Natural killer cell (primary cell): ENCODE measurements around the gene ING1. TPM values are rescaled to one million over a fixed set of nuclear protein-coding genes. Genes with fewer than 3 reads are reported as not detected.

Experiments
- ATAC-seq, 3 donors: fragments of 150-1000 bp in 2 of 3; fragments of 200-7000 bp in 1 of 3; cut with Tn5 transposase; 1 replicate in 1 of 3; 2 replicates in 2 of 3; pipeline ENCODE4 v1.10.0; 2021; ENCODE audit warnings: mild to moderate bottlenecking in 2 of 3, moderate library complexity in 2 of 3
- DNase-seq, 2 donors: peaks; one replicate each; pipeline versions ENCODE4 v3.0.0 to v3.0.0-alpha.2; 2013 to 2021; ENCODE audit warnings: mixed read lengths in 1 of 2
- H3K27ac ChIP-seq: one replicate; pipeline ENCODE4 v1.5.1; 2013; ENCODE audit warnings: mild to moderate bottlenecking, low read length
- H3K27me3 ChIP-seq: one replicate; pipeline ENCODE4 v1.6.1; 2013; ENCODE audit warnings: low read length; ENCODE audit not compliant: control insufficient read depth, insufficient read depth
- H3K36me3 ChIP-seq: one replicate; pipeline ENCODE4 v1.6.1; 2013; ENCODE audit warnings: low read length; ENCODE audit not compliant: control insufficient read depth, insufficient read depth
- H3K4me1 ChIP-seq: one replicate; pipeline ENCODE4 v1.6.1; 2013; ENCODE audit warnings: low read length; ENCODE audit not compliant: control insufficient read depth, insufficient read depth
- H3K4me3 ChIP-seq: one replicate; pipeline ENCODE4 v1.5.1; 2013; ENCODE audit warnings: low read length
- H3K9me3 ChIP-seq: one replicate; pipeline ENCODE4 v1.6.1; 2013; ENCODE audit warnings: low read length; ENCODE audit not compliant: control insufficient read depth, insufficient read depth
- H3K27ac Mint-ChIP-seq, 2 donors: one replicate each; pipeline ENCODE4 v1.8.0; 2022; ENCODE audit warnings: mild to moderate bottlenecking in 2 of 2, mixed read lengths in 2 of 2, moderate library complexity in 1 of 2
- H3K27me3 Mint-ChIP-seq, 2 donors: one replicate each; pipeline ENCODE4 v1.8.0; 2022; ENCODE audit warnings: low read depth in 2 of 2, mixed read lengths in 2 of 2
- H3K36me3 Mint-ChIP-seq: one replicate; pipeline ENCODE4 v1.8.0; 2022; ENCODE audit warnings: mixed read lengths
- H3K4me1 Mint-ChIP-seq, 2 donors: one replicate each; pipeline ENCODE4 v1.8.0; 2022; ENCODE audit warnings: mixed read lengths in 2 of 2
- H3K4me3 Mint-ChIP-seq: one replicate; pipeline ENCODE4 v1.8.0; 2022; ENCODE audit warnings: mild to moderate bottlenecking, moderate library complexity, mixed read lengths
- H3K9me3 Mint-ChIP-seq, 2 donors: one replicate each; pipeline ENCODE4 v1.8.0; 2022; ENCODE audit warnings: mixed read lengths in 2 of 2
- CTCF ChIP-seq: fragments of 200-600 bp; IDR thresholded peaks from one replicate; pipeline ENCODE4 v1.8.0; 2022; ENCODE audit warnings: antibody characterized with exemption
- WGBS: methylation state at CpG from one replicate; pipeline ENCODE4 v1.1.7; 2013; ENCODE audit warnings: missing lambda C conversion rate; ENCODE audit not compliant: insufficient coverage; 5-methylcytosine and 5-hydroxymethylcytosine counted together
- intact Hi-C: fragments of 100-400 bp; cut with micrococcal nuclease; formaldehyde crosslinking; loops from one replicate; pipeline ENCODE4 v1.14.2; 2022
- total RNA-seq, 4 donors: library from RNA; stranded (reverse); fragments of 120-200 nt in 1 of 4; gene quantifications; one replicate each; pipeline versions ENCODE4 v1.2.3 to v1.2.4, GENCODE V29; 2013 to 2022

ING1 gene
- total RNA-seq, 3 donors from 2014 or later (not counting 1 experiment from before 2014, with no cell fraction given), result 12.6 to 22.5 (median 15.5) TPM

DNA sequence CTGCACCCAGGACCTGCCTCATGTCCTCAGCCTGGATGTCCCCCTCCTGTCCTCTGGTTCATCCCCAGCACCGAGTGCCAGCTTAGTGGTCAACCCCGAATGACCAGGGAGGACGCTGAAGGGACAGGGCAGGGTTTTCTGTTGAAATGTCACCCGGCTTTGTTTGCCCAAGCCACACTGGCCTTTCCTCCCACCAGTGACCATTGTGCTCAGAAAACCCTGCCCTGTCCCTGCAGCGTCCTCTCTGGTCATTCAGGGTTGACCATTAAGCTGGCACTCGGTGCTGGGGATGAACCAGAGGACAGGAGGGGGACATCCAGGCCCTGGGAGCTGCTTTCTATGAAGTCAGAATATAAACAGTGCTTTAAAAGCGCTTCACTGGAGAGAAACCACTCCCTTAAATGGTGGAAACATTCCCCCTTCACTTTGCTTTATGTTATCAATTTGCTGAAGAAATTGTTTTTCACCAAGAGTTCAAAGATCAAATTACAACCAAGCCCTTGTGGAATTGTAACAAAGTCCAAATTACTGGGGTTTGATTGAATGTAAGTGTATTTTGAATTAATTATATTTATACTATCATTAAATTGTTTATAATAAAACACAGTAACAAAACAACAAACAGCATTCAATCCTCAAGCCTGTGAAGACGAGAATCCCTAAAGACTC, 29.0 kb upstream of the ING1 start:
- WGBS, result 97% methylated on average over 8 of the region's 8 CpGs
- Histone ChIP-seq H3K4me1 (peaks cover 4% of the 10 kb centered on the region), H3K27ac (no peak overlapping the region), H3K36me3 (peaks cover 55% of the 10 kb centered on the region), H3K27me3 (no peaks in the 10 kb centered on the region), H3K4me3 (no peak overlapping the region), H3K9me3 (no peaks in the 10 kb centered on the region)
- H3K4me1 Mint-ChIP-seq, result no peaks in the 10 kb centered on the region
- H3K9me3 Mint-ChIP-seq, result no peaks in the 10 kb centered on the region
- DNase-seq (no peak), ATAC-seq (no peak)
- H3K4me3 Mint-ChIP-seq, result no peak overlapping the region
- intact Hi-C loops, result no loop called here
- no peak for TF ChIP-seq CTCF
- peaks cover 6% of the 10 kb centered on the region for H3K36me3 Mint-ChIP-seq
- no peak overlapping the region for H3K27ac Mint-ChIP-seq
- no peaks in the 10 kb centered on the region for H3K27me3 Mint-ChIP-seq

DNA sequence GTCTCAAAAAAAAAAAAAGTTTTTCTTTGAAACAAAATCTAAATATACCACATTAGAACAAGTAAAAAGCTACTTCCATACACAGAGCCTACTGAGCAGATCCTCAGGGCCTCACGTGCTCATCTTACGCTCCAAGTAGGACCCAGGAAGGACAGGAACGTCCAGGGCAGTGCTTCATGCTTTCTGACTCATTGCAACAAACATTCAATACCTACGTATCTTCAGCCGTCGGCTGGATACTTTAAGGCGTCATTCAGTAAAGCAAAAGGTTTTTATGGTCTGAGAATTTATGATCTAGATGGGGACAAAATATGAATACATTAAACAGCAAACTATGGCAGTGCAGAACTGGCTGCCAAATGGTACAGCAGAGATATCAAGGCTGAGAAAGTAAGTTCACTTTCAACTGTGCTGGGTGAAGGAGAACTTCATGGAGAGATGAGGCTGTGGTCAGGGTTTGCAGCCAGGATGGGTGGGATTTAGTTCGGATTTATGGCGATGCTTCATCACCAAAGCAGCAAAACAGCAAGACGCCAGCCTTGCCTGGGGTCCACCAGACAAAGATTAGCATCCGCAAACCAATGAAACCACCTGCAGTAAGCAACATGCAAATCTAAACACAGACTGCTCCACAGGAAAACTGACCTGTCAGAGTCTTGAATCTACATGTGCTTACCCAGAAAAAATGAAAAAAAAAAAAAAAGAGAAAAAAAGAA, 28.0 kb upstream of the ING1 start:
- no peak overlapping the region for H3K27ac Mint-ChIP-seq
- Histone ChIP-seq H3K27me3 (no peaks in the 10 kb centered on the region), H3K4me1 (peaks cover 4% of the 10 kb centered on the region), H3K4me3 (no peak overlapping the region), H3K9me3 (no peaks in the 10 kb centered on the region), H3K36me3 (peaks cover 52% of the 10 kb centered on the region), H3K27ac (no peak overlapping the region)
- no peak overlapping the region for H3K4me3 Mint-ChIP-seq
- H3K4me1 Mint-ChIP-seq, result peaks cover 0 to under 1% of the 10 kb centered on the region in 2 donors
- no peak for TF ChIP-seq CTCF
- ATAC-seq, result no peak
- no peak for DNase-seq
- no peaks in the 10 kb centered on the region for H3K9me3 Mint-ChIP-seq
- intact Hi-C loops, result no loop called here
- H3K36me3 Mint-ChIP-seq, result peaks cover 6% of the 10 kb centered on the region
- H3K27me3 Mint-ChIP-seq, result no peaks in the 10 kb centered on the region
- 96% methylated on average over 10 of the region's 11 CpGs for WGBS

DNA sequence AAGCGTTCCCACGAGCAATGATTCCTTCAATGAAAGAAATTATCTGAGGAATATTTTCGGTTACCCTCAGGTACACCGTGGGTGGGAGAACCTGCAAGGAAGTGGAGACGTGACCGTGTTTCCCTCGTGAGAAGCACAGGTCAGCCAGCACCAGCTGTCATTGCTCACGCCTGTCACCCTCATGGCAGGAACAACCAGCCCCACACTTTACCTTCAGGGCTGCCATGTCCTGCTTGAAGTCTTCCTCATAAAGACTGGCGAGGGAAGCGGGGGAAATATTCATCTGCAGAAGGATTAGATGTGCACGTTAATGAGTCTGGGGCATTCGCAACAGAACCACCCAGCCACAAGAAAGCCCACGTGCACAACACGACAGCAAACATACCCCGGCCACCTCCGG, 25.8 kb upstream of the ING1 start:
- Mint-ChIP-seq H3K9me3 (no peaks in the 10 kb centered on the region), H3K27ac (no peak overlapping the region), H3K4me3 (no peak overlapping the region), H3K36me3 (no peaks in the 10 kb centered on the region), H3K27me3 (no peaks in the 10 kb centered on the region), H3K4me1 (peaks cover 0 to 3% of the 10 kb centered on the region in 2 donors)
- no peaks in the 10 kb centered on the region for H3K9me3 ChIP-seq
- no peak overlapping the region for H3K4me3 ChIP-seq
- DNase-seq (no peak), ATAC-seq (no peak)
- no peaks in the 10 kb centered on the region for H3K4me1 ChIP-seq
- TF ChIP-seq CTCF, result no peak
- peaks cover 36% of the 10 kb centered on the region for H3K36me3 ChIP-seq
- H3K27me3 ChIP-seq, result no peaks in the 10 kb centered on the region
- 95% methylated on average over 16 of the region's 16 CpGs for WGBS
- intact Hi-C loops, result no loop called here
- H3K27ac ChIP-seq, result no peak overlapping the region
